Heart right ventricle (tissue), 16 donors: Measurements from ENCODE around the gene LSM14B. TPM values are rescaled to one million over a fixed set of nuclear protein-coding genes. Genes with fewer than 3 reads are reported as not detected.

Experiments used
- ATAC-seq, 8 donors: fragments of 200-7000 bp; cut with Tn5 transposase; one replicate each; pipeline ENCODE4 v1.9.1; 2020; ENCODE audit warnings: mild to moderate bottlenecking in 8 of 8, moderate library complexity in 8 of 8, moderate number of reproducible peaks in 1 of 8
- DNase-seq, 2 donors: peaks; one replicate each; pipeline ENCODE4 v3.0.0-alpha.2; 2020
- H3K27ac ChIP-seq, 10 donors: fragments of 200-600 bp; sonication (generic) in 2 of 10; one replicate each; pipeline versions ENCODE4 v1.5.0 to v1.8.0; 2020 to 2022; ENCODE audit warnings: mild to moderate bottlenecking in 3 of 10
- H3K27me3 ChIP-seq, 7 donors: fragments of 200-600 bp; one replicate each; pipeline ENCODE4 v1.8.0; 2021 to 2022; ENCODE audit warnings: mild to moderate bottlenecking in 2 of 7
- H3K36me3 ChIP-seq, 9 donors: fragments of 200-600 bp; sonication (generic) in 1 of 9; one replicate each; pipeline versions ENCODE4 v1.5.0 to v1.8.0; 2020 to 2022; ENCODE audit warnings: mild to moderate bottlenecking in 2 of 9
- H3K4me1 ChIP-seq, 9 donors: fragments of 200-600 bp; sonication (generic) in 1 of 9; one replicate each; pipeline versions ENCODE4 v1.5.0 to v1.8.0; 2020 to 2022; ENCODE audit warnings: mild to moderate bottlenecking in 4 of 9
- H3K4me3 ChIP-seq, 10 donors: fragments of 200-600 bp; sonication (generic) in 2 of 10; one replicate each; pipeline versions ENCODE4 v1.5.0 to v1.8.0; 2020 to 2022; ENCODE audit warnings: mild to moderate bottlenecking in 7 of 10, moderate library complexity in 2 of 10
- H3K9me3 ChIP-seq, 11 donors: fragments of 200-600 bp in 10 of 11; sonication (generic) in 2 of 11; one replicate each; pipeline versions ENCODE4 v1.5.0 to v1.8.0; 2013 to 2022; ENCODE audit warnings: mild to moderate bottlenecking in 2 of 11, control low read depth in 1 of 11, moderate library complexity in 1 of 11
- CTCF ChIP-seq, 9 donors: fragments of 200-600 bp; sonication (generic) in 2 of 9; IDR thresholded peaks; one replicate each; pipeline versions ENCODE4 v1.5.0 to v1.8.0; 2021 to 2022; ENCODE audit warnings: antibody characterized with exemption in 9 of 9, mild to moderate bottlenecking in 5 of 9, moderate library complexity in 1 of 9
- WGBS, 2 donors: extraction: QIAGEN DNeasy Blood & Tissue Kit; methylation state at CpG; one replicate each; pipeline ENCODE4 v1.1.7; 2013; ENCODE audit warnings: inconsistent platforms in 1 of 2; 5-methylcytosine and 5-hydroxymethylcytosine counted together
- intact Hi-C, 10 donors: fragments of 100-400 bp; cut with DNase I; formaldehyde crosslinking; loops; one replicate each; pipeline versions ENCODE4 v1.11.1 to v1.14.2; 2022
- polyA plus RNA-seq, 2 donors: library from polyadenylated mRNA; stranded (reverse); fragments of 200-250 nt; gene quantifications; one replicate each; pipeline ENCODE4 v1.2.3, GENCODE V29; 2013
- total RNA-seq, 10 donors: library from RNA; stranded (reverse); fragmentation: NEBNext Ultra II Directional in 3 of 10; extraction: Animal tissue kit (Norgen Biotek cat#: 25700) in 3 of 10; gene quantifications; one replicate each; pipeline versions ENCODE4 v1.2.1 to v1.2.4, GENCODE V29; 2021 to 2023
- donor health status: Arrhythmogenic right ventricular cardiomyopathy.
- donor health status: ischemic (EF 13 %, LVEDD 7.1; RV severe dilation, severe dysfunction).
- donor health status: healthy with polysubstance abuse.
- donor health status: DM: no; HTN: yes; CAD: no.
- donor health status: DM: no; HTN: no; CAD: no.
- donor health status: ischemic (EF 25% LVEDD 6.9; RV normal size, moderate dysfunction).
- donor health status: ischemic (EF 25% LVEDD 5.7; RV mildly dilated, moderate dysfunction).
- donor health status: healthy.
- donor health status: DM: yes; HTN: yes; CAD: no.
- donor health status: Ischemic cardiomyopathy.
- donor health status: ischemic (EF 35%, LVEDD 5.7; RV mildly dilated, moderate dysfunction).
- donor health status: nonischemic (EF 11% LVEDD 7.7; RV severe dilation, severe dysfunction).
- donor health status: DM: yes; HTN: yes; CAD: no.
- donor health status: PGD.
- donor health status: ischemic (EF 29% LVEDD 5.4; RV normal size, mild dysfunction).
- donor health status: nonischemic (EF 23%, LVEDD 6.1; RV moderate dilation, normal function).

The LSM14B gene
- total and polyA plus RNA-seq, 12 donors: 15.7 to 63.7 (median 59.6) TPM

DNA sequence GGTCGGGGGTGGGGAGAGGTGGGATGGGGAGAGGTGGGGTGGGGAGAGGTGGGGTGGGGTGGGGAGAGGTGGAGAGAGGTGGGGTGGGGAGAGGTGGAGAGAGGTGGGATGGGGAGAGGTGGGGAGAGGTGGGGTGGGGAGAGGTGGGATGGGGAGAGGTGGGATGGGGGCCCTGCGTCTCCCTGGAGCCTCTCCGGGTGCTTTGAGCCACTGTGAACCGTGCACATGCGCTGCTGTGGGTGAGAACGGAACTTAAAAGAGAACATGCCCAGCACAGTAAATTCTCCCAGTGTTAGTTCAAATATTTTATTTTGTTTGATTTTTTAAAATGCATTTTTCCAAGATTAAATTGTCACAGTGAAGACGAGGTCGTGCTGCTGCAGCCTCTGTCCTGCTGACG, 38.0 kb downstream of the LSM14B start:
- peaks cover 5 to 15% (median 10%) of the 10 kb centered on the region in 9 donors for H3K4me1 ChIP-seq
- ATAC-seq (no peak), DNase-seq (no peak)
- 95 to 98% methylated on average over 9 of the region's 9 CpGs for WGBS, 2 donors
- H3K27ac ChIP-seq: no peak overlapping the region
- H3K36me3 ChIP-seq: peaks cover 0 to 58% (median 19%) of the 10 kb centered on the region in 9 donors
- intact Hi-C loops: no loop called here
- no peaks in the 10 kb centered on the region for H3K27me3 ChIP-seq
- H3K4me3 ChIP-seq: no peak overlapping the region
- TF ChIP-seq CTCF (IDR thresholded peaks at IDR 0.05): no peak
- no peaks in the 10 kb centered on the region for H3K9me3 ChIP-seq

- WGBS, 2 donors: 80 to 92% methylated on average over 17 of the region's 17 CpGs
- no peaks in the 10 kb centered on the region for H3K9me3 ChIP-seq
- intact Hi-C loops: no loop called here
- H3K4me3 ChIP-seq: no peak overlapping the region
- peaks cover 0 to 64% (median 24%) of the 10 kb centered on the region in 9 donors for H3K36me3 ChIP-seq
- no peak overlapping the region for H3K27ac ChIP-seq
- TF ChIP-seq CTCF (IDR thresholded peaks at IDR 0.05): no peak
- DNase-seq: no peak
- peaks cover 5 to 15% (median 10%) of the 10 kb centered on the region in 9 donors for H3K4me1 ChIP-seq
- no peak for ATAC-seq
- no peaks in the 10 kb centered on the region for H3K27me3 ChIP-seq
These were observed 38.6 kb downstream of the LSM14B start for GRCh38 chr20:62160876-62161275.

DNA sequence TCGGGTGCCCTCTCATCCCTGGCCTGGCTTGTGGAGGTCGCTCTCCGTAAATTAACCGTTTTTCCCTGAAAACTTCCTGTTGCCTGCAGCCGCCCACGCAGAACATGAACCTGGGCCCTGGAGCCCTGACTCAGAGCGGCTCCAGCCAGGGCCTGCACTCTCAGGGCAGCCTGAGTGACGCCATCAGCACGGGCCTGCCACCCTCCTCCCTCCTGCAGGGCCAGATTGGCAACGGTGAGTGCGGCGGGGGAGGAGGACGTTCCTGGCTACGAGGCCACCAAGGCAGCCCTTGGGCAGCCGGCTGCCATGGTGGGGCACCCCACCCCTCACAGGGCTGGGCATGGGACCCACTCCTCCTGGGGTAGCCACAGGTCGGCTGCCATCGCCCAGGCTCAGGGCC, 39.1 kb downstream of the LSM14B start:
- no peak for TF ChIP-seq CTCF (IDR thresholded peaks at IDR 0.05)
- intact Hi-C loops: no loop called here
- no peak for DNase-seq

GRCh38 chr20:62162765-62163484, 40.6 kb downstream of the LSM14B start:
- no peaks in the 10 kb centered on the region for H3K4me1 ChIP-seq
- H3K27me3 ChIP-seq: no peaks in the 10 kb centered on the region
- 89 to 95% methylated on average over 38 of the region's 38 CpGs for WGBS, 2 donors
- ATAC-seq (no peak), DNase-seq (no peak)
- H3K9me3 ChIP-seq: no peaks in the 10 kb centered on the region
- no peak overlapping the region for H3K4me3 ChIP-seq
- H3K27ac ChIP-seq: no peak overlapping the region
- no peak for TF ChIP-seq CTCF (IDR thresholded peaks at IDR 0.05)
- peaks cover 0 to 85% (median 30%) of the 10 kb centered on the region in 9 donors for H3K36me3 ChIP-seq
- intact Hi-C loops: no loop called here

More for the DNA sequence above, 39.1 kb downstream of the LSM14B start:
- H3K4me3 ChIP-seq: no peak overlapping the region
- H3K27me3 ChIP-seq: no peaks in the 10 kb centered on the region
- peaks cover 4 to 13% (median 10%) of the 10 kb centered on the region in 9 donors for H3K4me1 ChIP-seq
- H3K36me3 ChIP-seq: peaks cover 0 to 69% (median 29%) of the 10 kb centered on the region in 9 donors
- H3K27ac ChIP-seq: no peak overlapping the region
- no peaks in the 10 kb centered on the region for H3K9me3 ChIP-seq
- WGBS, 2 donors: 77 to 84% methylated on average over 17 of the region's 17 CpGs
- no peak for ATAC-seq
